ENCODE measurements around the gene WFIKKN2.

- TF ChIP-seq CTCF (IDR thresholded peaks at IDR 0.05): no peak
- TF ChIP-seq POLR2A (IDR thresholded peaks at IDR 0.05; ENCODE audit: low read depth): no peak
- TF ChIP-seq POLR2AphosphoS5 (IDR thresholded peaks at IDR 0.05): no peak
Observed at GRCh38 chr17:50881182-50881581, 45.8 kb downstream of the WFIKKN2 start.

Measured in esophagus muscularis mucosa (tissue), 3 donors.